ENCODE data around the gene GPATCH1.

DNA sequence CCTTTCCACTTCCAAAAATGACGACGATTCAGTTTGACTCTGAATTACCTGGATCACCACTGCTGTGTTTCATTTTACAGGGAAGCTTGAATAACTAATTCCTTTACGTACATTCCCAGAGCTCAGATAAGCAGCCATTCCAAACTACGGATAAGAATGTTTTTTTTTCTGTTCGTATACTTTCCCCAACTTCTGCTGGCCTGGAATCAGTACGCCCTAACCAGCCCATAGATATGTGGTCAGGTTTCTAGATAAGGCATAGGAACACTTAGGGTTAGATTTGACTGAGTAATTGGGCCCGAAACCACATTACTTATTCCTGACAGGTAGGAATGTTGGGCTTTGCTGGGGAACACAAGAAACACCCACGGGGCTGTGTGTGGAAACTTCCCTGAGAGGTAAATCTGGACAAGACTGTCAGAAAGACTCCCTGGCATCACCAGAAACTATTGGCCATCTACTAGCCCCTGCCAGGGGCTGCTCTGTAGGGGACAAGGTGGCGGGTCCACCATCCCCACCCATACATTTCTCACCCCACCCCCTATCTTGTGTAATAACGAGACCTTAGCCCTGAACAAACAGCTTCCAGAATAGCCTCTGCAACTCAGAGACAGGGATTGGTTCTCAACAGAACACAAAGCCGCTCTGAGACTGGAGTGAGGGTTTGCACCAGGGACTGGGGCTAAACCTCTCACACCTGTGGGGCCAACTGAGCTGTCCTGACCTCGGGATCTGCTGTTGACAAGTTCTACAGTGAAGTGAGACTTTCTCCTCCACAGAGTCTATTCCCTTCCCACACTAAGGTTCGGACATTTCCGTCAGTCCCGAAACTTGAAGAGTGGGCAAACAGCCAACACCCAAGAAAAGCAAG lies 31.9 kb upstream of the GPATCH1 start:
- no peak for TF ChIP-seq GATA2 (IDR thresholded peaks at IDR 0.05; ENCODE audit: low read depth, low read length)
- no peak for TF ChIP-seq GATA3 (IDR thresholded peaks at IDR 0.05; ENCODE audit: low read depth, low read length)
